Measurements from ENCODE around the gene DPP6.
"Not testable (repeated sequence)": the region's sequence is repeated elsewhere in the genome, so short reads cannot be mapped to it uniquely, and the experiment has no call there.

The DPP6 gene

DNA sequence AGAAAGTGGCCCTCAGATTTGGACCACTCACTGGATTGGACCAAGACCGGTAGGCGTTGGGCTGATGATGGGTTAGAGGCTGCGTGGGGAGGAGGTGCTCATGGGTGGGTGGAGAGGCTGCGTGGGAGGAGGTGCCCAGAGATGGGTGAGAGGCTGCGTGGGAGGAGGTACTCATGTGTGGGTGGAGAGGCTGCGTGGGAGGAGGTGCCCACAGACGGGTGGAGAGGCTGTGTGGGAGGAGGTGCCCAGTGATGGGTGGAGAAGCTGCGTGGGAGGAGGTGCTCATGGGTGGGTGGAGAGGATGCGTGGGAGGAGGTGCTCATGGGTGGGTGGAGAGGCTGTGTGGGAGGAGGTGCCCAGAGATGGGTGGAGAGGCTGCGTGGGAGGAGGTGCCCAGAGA lies 604.4 kb downstream of the DPP6 start:
- DNase-seq (ENCODE audit: low spot score), result no peak

- no peak for DNase-seq (ENCODE audit: low spot score)
These were observed 614.6 kb downstream of the DPP6 start for GRCh38 chr7:154666768-154667167.

GRCh38 chr7:154672659-154673415 lies 620.6 kb downstream of the DPP6 start:
- DNase-seq (ENCODE audit: low spot score), result no peak

- DNase-seq (ENCODE audit: low spot score), result no peak
These were observed 622.0 kb downstream of the DPP6 start for GRCh38 chr7:154674191-154674590.

DNA sequence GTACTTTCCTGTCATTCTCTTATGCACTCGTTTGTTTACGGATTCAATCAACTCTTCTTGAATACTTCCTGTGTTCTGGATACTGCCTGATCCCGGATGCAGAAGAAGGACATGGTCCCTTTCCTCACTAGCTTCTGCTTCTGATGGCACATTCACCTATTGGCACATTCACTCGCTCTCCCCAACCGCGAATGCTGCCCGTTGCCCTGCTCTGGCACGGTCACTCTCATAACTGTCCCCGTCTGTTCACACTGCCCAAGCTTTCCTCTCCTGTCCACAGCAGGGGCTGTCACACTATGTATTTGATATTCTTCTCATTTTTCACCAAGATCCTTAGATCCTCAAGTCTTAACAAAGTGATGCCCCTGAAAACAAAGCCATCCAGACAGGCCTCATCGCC lies 623.4 kb downstream of the DPP6 start:
- DNase-seq (ENCODE audit: low spot score), result no peak

GRCh38 chr7:154676033-154676421 lies 623.8 kb downstream of the DPP6 start:
- DNase-seq (ENCODE audit: low spot score), result not testable (repeated sequence)

- DNase-seq (ENCODE audit: low spot score), result no peak
These were observed 624.4 kb downstream of the DPP6 start for GRCh38 chr7:154676422-154677073.

DNA sequence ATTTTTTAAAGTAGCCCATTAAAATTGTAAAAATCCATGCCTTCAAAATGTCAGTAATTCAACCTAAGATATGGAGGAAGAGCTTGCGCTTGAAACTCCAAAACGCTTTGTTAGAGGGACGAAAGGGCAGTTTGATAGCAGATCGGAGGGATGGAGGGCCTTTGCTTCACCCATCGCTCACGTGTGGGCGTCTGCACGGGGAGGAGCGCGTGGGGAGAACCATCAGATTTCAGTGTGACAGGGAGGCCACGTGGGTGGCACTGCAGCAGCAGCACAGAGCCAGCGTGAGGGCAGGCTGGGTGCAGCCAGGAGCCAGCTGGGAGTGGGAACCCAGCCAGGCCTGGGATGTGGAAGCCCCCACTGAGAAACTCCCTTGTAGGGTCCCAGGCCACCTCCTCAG lies 625.3 kb downstream of the DPP6 start:
- DNase-seq (ENCODE audit: low spot score), result no peak

- DNase-seq (ENCODE audit: low spot score), result not testable (repeated sequence)
These were observed 625.9 kb downstream of the DPP6 start for GRCh38 chr7:154678001-154678550.

GRCh38 chr7:154679379-154680053 lies 627.3 kb downstream of the DPP6 start:
- no peak for DNase-seq (ENCODE audit: low spot score)

DNA sequence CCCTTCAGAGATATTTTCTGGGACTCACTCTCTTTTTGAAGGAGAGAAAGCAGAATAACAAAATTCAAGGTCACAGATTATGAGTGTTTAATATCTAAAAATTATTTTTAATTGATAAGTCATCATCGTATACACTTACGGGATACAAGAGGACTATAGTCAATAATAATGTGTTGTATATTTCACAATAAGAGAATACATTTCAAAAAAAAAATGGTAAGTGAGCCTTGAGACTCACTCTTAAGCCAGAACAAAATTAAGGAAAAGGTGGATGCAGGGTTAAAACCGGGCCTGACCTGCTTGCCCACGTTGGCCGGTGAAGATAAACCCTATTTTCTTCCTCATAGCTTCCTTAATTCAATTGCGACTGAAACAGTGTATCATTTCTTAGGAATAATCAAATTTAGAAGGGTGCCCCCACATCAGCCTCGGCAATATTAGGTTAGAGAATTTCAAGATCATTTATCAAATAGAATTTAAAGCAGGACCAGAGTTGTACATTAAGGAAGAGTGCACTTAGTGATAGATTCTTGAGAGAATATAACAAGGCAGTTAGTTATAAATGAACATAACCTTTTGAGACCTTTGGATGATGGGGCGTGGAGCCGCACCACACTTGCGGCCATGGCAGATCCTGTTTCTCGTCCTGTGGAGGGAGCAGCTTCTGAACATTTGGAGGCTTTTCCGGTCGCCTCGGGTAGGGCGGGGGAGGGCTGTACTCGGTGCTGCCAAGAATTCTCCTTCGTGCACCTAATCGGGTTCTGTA lies 628.9 kb downstream of the DPP6 start:
- no peak for DNase-seq (ENCODE audit: low spot score)

GRCh38 chr7:154682003-154682402 lies 629.8 kb downstream of the DPP6 start:
- DNase-seq (ENCODE audit: low spot score), result no peak

DNA sequence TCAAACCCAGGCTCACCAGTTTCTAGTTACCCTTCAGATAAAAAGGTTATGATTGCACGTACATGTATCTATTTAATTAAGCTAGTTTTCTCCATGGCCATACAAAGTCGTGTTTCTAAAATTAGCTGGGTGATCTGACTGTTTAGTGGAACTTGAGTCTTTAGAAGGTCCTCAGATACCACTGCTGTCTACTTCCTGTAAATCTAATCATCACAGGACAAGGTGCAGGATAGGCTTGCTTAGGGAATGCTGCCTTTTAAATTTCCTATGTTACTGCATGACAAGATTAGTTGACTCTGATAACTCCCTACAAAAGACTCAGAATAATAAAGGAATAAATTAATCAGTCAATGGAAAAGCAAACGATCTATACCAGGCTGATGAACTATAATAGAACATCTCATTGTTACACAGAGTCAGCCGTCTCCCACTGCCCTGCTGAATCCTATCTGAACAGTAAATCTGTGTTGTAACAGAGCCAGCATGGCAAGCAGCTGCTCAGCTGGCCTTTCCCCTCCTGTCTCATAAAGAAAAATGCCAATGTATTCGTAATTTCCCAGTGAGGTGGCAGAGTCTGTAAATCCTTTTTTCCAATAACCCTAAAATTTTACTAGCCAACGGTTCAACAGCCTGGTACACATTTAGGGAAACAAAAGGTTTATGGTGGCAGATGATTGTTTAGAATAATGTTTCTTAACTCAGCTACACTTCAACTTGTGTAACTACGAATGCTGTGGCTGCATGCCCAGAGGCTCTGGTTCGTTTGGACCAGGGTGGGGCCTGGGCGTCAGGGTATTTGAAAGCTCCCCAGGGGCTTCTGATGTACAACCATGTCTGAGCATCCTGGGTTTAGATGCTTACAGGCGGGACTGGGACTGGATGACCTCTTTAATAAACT lies 632.7 kb downstream of the DPP6 start:
- no peak for DNase-seq (ENCODE audit: low spot score)

- DNase-seq (ENCODE audit: low spot score), result no peak
These were observed 633.3 kb downstream of the DPP6 start for GRCh38 chr7:154685564-154685901.

DNA sequence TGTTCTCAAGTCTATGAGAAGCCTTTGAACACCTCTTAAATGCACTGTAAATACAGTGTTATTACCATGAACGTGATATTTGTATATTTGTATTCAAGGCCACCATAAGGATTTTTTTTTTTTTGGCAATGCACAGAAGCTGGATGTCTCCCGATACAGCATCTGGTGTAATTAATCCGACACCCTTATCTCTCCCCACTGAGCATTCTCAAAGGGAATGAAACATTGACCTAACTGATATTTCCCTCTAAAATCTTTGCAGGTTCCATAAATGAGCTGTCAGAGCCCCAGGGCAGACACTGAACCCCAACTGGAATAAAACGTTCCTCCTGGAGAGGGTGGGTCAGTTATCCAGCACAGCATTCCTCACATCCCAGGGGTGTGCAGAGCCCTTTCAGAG lies 634.1 kb downstream of the DPP6 start:
- no peak for DNase-seq (ENCODE audit: low spot score)

GRCh38 chr7:154688952-154689351 lies 636.8 kb downstream of the DPP6 start:
- no peak for DNase-seq (ENCODE audit: low spot score)

GRCh38 chr7:154690411-154690810 lies 638.2 kb downstream of the DPP6 start:
- no peak for DNase-seq (ENCODE audit: low spot score)

DNA sequence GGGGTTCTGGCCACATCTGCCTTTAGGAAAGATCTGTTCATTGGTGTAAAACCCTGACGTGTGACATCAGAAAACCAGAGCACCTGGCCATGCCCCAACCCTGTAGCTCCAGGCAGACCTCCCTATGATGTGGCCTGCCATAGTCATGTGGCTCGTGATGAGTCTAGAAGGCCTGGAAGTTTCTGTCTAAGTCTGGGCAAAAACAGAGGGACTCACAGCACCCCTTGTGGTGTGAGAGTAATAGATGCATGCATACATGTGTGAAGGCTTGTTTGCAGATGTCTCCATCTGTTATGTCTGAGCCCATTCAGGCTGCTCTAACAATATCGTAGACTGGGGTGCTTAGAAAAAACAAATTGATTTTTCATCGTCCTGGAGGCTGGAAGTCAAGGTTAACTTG lies 641.5 kb downstream of the DPP6 start:
- DNase-seq (ENCODE audit: low spot score), result no peak

DNA sequence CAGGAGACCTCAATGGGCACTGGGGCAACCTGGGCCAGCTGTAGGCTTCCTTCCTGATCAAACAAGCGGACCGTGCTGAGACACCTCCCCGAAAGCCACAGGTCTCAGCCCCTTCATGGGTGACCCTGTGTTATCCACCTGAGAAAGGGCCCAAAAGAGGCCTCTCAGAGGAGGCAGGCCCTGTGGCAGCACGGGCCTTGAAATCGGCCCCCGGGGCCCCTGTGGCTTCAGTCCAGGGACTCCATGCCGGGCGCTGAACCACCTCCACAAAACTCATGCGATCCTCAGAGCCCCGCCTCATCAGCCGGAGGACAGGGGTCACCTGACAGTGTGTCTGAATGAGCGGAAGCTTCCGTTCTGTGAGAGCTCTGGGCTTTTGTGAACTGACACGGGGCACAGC lies 643.6 kb downstream of the DPP6 start:
- no peak for DNase-seq (ENCODE audit: low spot score)

GRCh38 chr7:154696556-154696955 lies 644.4 kb downstream of the DPP6 start:
- no peak for DNase-seq (ENCODE audit: low spot score)

DNA sequence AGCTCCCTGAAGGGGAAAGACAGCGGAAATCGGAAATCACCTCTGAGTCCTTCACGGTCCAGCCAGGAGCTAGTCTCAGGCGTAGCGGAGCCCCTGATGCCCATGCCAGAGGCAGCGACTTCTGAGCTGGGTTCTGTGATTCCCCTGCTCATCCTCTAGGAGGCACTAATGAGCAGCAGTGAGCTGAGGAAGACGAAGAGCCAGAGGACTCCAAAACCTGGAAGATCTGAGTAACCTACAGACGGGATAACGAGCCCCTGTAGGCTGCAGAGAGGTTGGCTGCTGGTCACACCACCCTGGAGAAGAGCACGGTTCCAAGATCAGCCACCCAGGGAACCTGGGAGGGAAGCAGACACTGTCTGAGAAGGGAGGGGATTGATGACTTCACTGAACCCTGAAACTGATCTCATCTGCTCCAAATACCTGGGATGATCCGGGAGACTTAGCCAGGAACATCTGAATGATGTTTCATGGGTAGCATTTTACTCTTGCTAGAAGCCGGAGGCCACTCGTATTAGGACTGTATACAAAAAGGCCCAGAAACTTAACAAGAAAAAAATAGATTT lies 646.6 kb downstream of the DPP6 start:
- no peak for DNase-seq (ENCODE audit: low spot score)

Data from AG08395 (cell line).